GM12878 (cell line): ENCODE results near the gene PCDHGA1. TPM values are rescaled to one million over a fixed set of nuclear protein-coding genes. Genes with fewer than 3 reads are reported as not detected.
A peak's percentile ranks its signal among the peaks of the same experiment; 100 is the strongest.
"Not testable (repeated sequence)": the region's sequence is repeated elsewhere in the genome, so short reads cannot be mapped to it uniquely, and the experiment has no call there.

Source experiments
- ATAC-seq: fragments of 200-7000 bp; cut with Tn5 transposase; 3 replicates; pipeline ENCODE4 v1.9.1; 2020; ENCODE audit warnings: mild to moderate bottlenecking, moderate library complexity
- BruUV-seq: library from RNA; stranded (reverse); fragments of 400-500 nt; replicated peaks from 2 replicates; lab custom pipeline; 2021; lab: Mats Ljungman, UMichigan
- CTCF ChIA-PET: fragments of 300-600 bp; sonication (Branson Sonifier 250); formaldehyde crosslinking; extraction: SDS; loops from one replicate; lab custom pipeline; 2021; ENCODE audit warnings: inconsistent platforms; lab: Yijun Ruan, JAX
- POLR2A ChIA-PET: fragments of 350-600 bp; formaldehyde crosslinking; extraction: SDS; loops from one replicate; lab custom pipeline; 2021; ENCODE audit warnings: inconsistent platforms; lab: Charles Lee
- RAD21 ChIA-PET: fragments of 300-600 bp; sonication (Branson Sonifier 250); formaldehyde crosslinking; loops from one replicate; lab custom pipeline; 2023; ENCODE audit warnings: antibody characterized with exemption; ENCODE audit not compliant: unreplicated experiment; lab: Charles Lee
- SMC1A ChIA-PET: fragments of 300-600 bp; sonication (Branson Sonifier 250); formaldehyde crosslinking; loops from one replicate; lab custom pipeline; 2023; ENCODE audit not compliant: unreplicated experiment, uncharacterized antibody; lab: Charles Lee
- DNase-seq: peaks from one replicate; pipeline ENCODE4 v3.0.0-alpha.2; 2011; ENCODE audit warnings: low read depth, low spot score
- FAIRE-seq: peaks from 3 replicates; lab custom pipeline; 2011; peaks lifted over from hg19 to GRCh38; lab: Jason Lieb, UNC
- H2AFZ ChIP-seq: 2 replicates; pipeline ENCODE4 v1.6.0; 2011; ENCODE audit warnings: low read depth, low read length, control low read depth; ENCODE audit not compliant: control insufficient read depth
- H3K27ac ChIP-seq: 2 replicates; pipeline ENCODE4 v1.5.1; 2011; ENCODE audit warnings: control low read depth; ENCODE audit not compliant: control insufficient read depth, insufficient read depth
- H3K27me3 ChIP-seq, 2 experiments: replicated peaks in 1 of 2; 2 replicates each; pipeline versions ENCODE4 v1.6.0 to v1.6.1; 2011; ENCODE audit warnings: low read length in 1 of 2; ENCODE audit not compliant: control insufficient read depth in 2 of 2, insufficient read depth in 2 of 2
- H3K36me3 ChIP-seq, 2 experiments: 2 replicates each; pipeline ENCODE4 v1.5.1; 2011; ENCODE audit warnings: low read length in 1 of 2; ENCODE audit not compliant: control insufficient read depth in 2 of 2, insufficient read depth in 2 of 2
- H3K4me1 ChIP-seq: 2 replicates; pipeline ENCODE4 v1.6.1; 2011; ENCODE audit warnings: mild to moderate bottlenecking, low read length, moderate library complexity, mixed read lengths; ENCODE audit not compliant: control insufficient read depth, insufficient read depth
- H3K4me2 ChIP-seq: 2 replicates; pipeline ENCODE4 v1.6.0; 2011; ENCODE audit warnings: control low read depth; ENCODE audit not compliant: control insufficient read depth, insufficient read depth
- H3K4me3 ChIP-seq: fragments of 200-600 bp; sonication (generic); 2 replicates; pipeline ENCODE4 v1.5.1; 2016
- H3K79me2 ChIP-seq: 2 replicates; pipeline ENCODE4 v1.6.0; 2011; ENCODE audit warnings: low read length; ENCODE audit not compliant: control insufficient read depth, insufficient read depth
- H3K9ac ChIP-seq: 2 replicates; pipeline ENCODE4 v1.8.0; 2011; ENCODE audit warnings: low read length, control low read depth, mixed read lengths; ENCODE audit not compliant: control insufficient read depth, insufficient read depth
- H3K9me3 ChIP-seq: replicated peaks from 3 replicates; pipeline ENCODE4 v1.5.1; 2011; ENCODE audit warnings: mild to moderate bottlenecking, low read length; ENCODE audit not compliant: control insufficient read depth, insufficient read depth
- H4K20me1 ChIP-seq: 2 replicates; pipeline ENCODE4 v1.6.0; 2011; ENCODE audit not compliant: control insufficient read depth, insufficient read depth
- CREM ChIP-seq: IDR thresholded peaks from 2 replicates; pipeline ENCODE4 v1.6.1; 2014; ENCODE audit warnings: antibody characterized with exemption, low read depth
- CTCF ChIP-seq, 3 experiments: IDR thresholded peaks in 2 of 3; conservative IDR thresholded peaks in 1 of 3; 2 replicates each; pipeline ENCODE4 v1.5.1; 2011; ENCODE audit warnings: low read depth in 3 of 3, low read length in 3 of 3, mild to moderate bottlenecking in 3 of 3, control low read depth in 2 of 3, moderate library complexity in 2 of 3, inconsistent platforms in 1 of 3, mixed read lengths in 1 of 3; ENCODE audit not compliant: control insufficient read depth in 2 of 3, insufficient read depth in 1 of 3; ENCODE audit errors: extremely low read depth in 1 of 3
- GABPA ChIP-seq: IDR thresholded peaks from 2 replicates; pipeline ENCODE4 v1.6.1; 2014; ENCODE audit warnings: antibody characterized with exemption, low read depth, mild to moderate bottlenecking, inconsistent platforms
- NFXL1 ChIP-seq: fragments of 450-650 bp; IDR thresholded peaks from 2 replicates; pipeline ENCODE4 v1.6.1; 2017; ENCODE audit warnings: antibody characterized with exemption, mild to moderate bottlenecking, borderline replicate concordance
- RAD21 ChIP-seq: IDR thresholded peaks from 2 replicates; pipeline ENCODE4 v1.6.1; 2011; ENCODE audit warnings: mild to moderate bottlenecking, low read depth, low read length, moderate library complexity; ENCODE audit not compliant: insufficient read depth
- STAT1 ChIP-seq: fragments of 450-650 bp; conservative IDR thresholded peaks from 2 replicates; pipeline ENCODE4 v1.6.1; 2014; ENCODE audit warnings: antibody characterized with exemption, mild to moderate bottlenecking
- WGBS: methylation state at CpG from one replicate; pipeline ENCODE4 v1.1.6; 2016; ENCODE audit warnings: low lambda C conversion rate; ENCODE audit not compliant: insufficient replicate concordance, insufficient coverage; ENCODE audit errors: missing lambda C conversion rate; 5-methylcytosine and 5-hydroxymethylcytosine counted together
- in situ Hi-C: fragments of 300-500 bp; cut with MboI; formaldehyde crosslinking; loops from 9 replicates; pipeline ENCODE4 v1.14.3; 2018; ENCODE audit warnings: mixed read lengths
- intact Hi-C: fragments of 100-400 bp; cut with micrococcal nuclease; formaldehyde crosslinking; loops from one replicate; pipeline ENCODE4 v1.14.2; 2022; ENCODE audit not compliant: unreplicated experiment
- polyA plus RNA-seq, 11 experiments: library from polyadenylated mRNA; depleted of rRNA in 4 of 11; unstranded in 6 of 11; stranded (reverse) in 5 of 11; fragments of >200 nt; fragmentation: Nextera tagmentation in 4 of 11; fragmentation: Illumina TruSeq in 1 of 11; extraction: Ambion mirVana in 4 of 11; extraction: Trizol in 1 of 11; gene quantifications; 1 replicate in 1 of 11; 2 replicates in 10 of 11; pipeline versions ENCODE4 v1.2.1 to v1.2.3, GENCODE V29; 2011 to 2016; ENCODE audit warnings: inconsistent platforms in 2 of 11, missing spikeins in 2 of 11, low read depth in 1 of 11
- total RNA-seq, 4 experiments: library from RNA; depleted of rRNA in 3 of 4; stranded (reverse); fragments of >200 nt in 3 of 4; fragmentation: Illumina TruSeq in 1 of 4; extraction: Trizol in 1 of 4; gene quantifications; 2 replicates each; pipeline versions ENCODE4 v1.2.1 to v1.2.3, GENCODE V29; 2013 to 2021

PCDHGA1 gene
- total and polyA plus RNA-seq, 10 of the 15 experiments (the other 5 are each of a cell fraction or from before 2014, with no cell fraction given), result 0.02 to 0.51 (median 0.19) TPM; not detected in 3

GRCh38 chr5:141346017-141346416, 15.7 kb downstream of the PCDHGA1 start:
- H3K27me3 ChIP-seq, result not testable (repeated sequence)
- WGBS, result 93% methylated on average over 18 of the region's 35 CpGs
- CTCF ChIA-PET, result interaction anchor here (0.6 to 0.7 kb wide), 2 partner anchors 9 to 34 kb away, joined by 3 to 4 read pairs; partner anchors contain the start of gene PCDHGA4

GRCh38 chr5:141349917-141350619, 19.8 kb downstream of the PCDHGA1 start, which contains the start of gene PCDHGB1:
TSS of gene PCDHGB1 (plus strand) at chr5:141350099. CDS start at chr5:141350261, 162 bp downstream.
- intact Hi-C loops, result no loop called here
- in situ Hi-C loops, result no loop called here
- no peak for DNase-seq
- 42% methylated on average over 29 of the region's 29 CpGs for WGBS
- SMC1A ChIA-PET, result no interaction called here
- CTCF ChIA-PET, result interaction anchor here (1.1 to 1.6 kb wide), 3 partner anchors 39 to 214 kb away, joined by 3 to 6 read pairs (median 5); partner anchors contain the start of gene PCDHGA10
- H4K20me1 ChIP-seq, result no peaks in the 10 kb centered on the region
- POLR2A ChIA-PET, result no interaction called here
- peaks cover 2% of the 10 kb centered on the region; the same call in 2 of the 3 replicates for H3K9me3 ChIP-seq
- BruUV-seq, result no TSS peak
- no peaks in the 10 kb centered on the region for H3K27me3 ChIP-seq
- FAIRE-seq, result no peak
- no peak within 1 kb of the TSS for H3K9ac ChIP-seq
- H2AFZ ChIP-seq, result no peak within 1 kb of the TSS; the same call in 1 of the 2 replicates
- ATAC-seq, result peak; percentile 48; the same call in 2 of the 3 replicates
- RAD21 ChIA-PET, result no interaction called here
- TF ChIP-seq GABPA, result 0 out of 2 replicates have a peak, but pooled peaks have one; percentile 7
- peak; percentile 21 to 49 (median 30); a peak in 3 of 6 replicates for TF ChIP-seq CTCF (IDR thresholded peaks at IDR 0.05 in 2 of 3, conservative IDR thresholded peaks at IDR 0.05 in 1 of 3; ENCODE audit: control insufficient read depth in 2 of 3, extremely low read depth in 1 of 3, insufficient read depth in 1 of 3, low read depth in 3 of 3, low read length in 3 of 3)
- no peak for TF ChIP-seq NFXL1
- peak; percentile 36; the same call in 1 of the 2 replicates for TF ChIP-seq RAD21
- no peak for TF ChIP-seq CREM
- no peak for TF ChIP-seq STAT1
- H3K79me2 ChIP-seq, result no peaks in the 10 kb centered on the region
- H3K4me3 ChIP-seq, result no peak within 1 kb of the TSS
- no peak within 1 kb of the TSS for H3K4me2 ChIP-seq
- no peak within 1 kb of the TSS for H3K27ac ChIP-seq
- H3K36me3 ChIP-seq, result no peaks in the 10 kb centered on the region
- H3K4me1 ChIP-seq, result no peaks in the 10 kb centered on the region

More at GRCh38 chr5:141346017-141346416, 15.7 kb downstream of the PCDHGA1 start:
- POLR2A ChIA-PET, H3K36me3 ChIP-seq, H3K27ac ChIP-seq, H3K79me2 ChIP-seq, FAIRE-seq, H4K20me1 ChIP-seq, in situ Hi-C loops, SMC1A ChIA-PET, H3K9ac ChIP-seq, H3K9me3 ChIP-seq, intact Hi-C loops, DNase-seq, H2AFZ ChIP-seq, H3K4me2 ChIP-seq, BruUV-seq, H3K4me3 ChIP-seq, ATAC-seq, RAD21 ChIA-PET, H3K4me1 ChIP-seq: not testable (repeated sequence)
